Right lobe of liver (tissue), 4 donors: ENCODE results near the gene GSG1L.

Source experiments
- CTCF ChIP-seq, 4 donors: fragments of 200-600 bp in 3 of 4; fragments of 450-650 bp in 1 of 4; IDR thresholded peaks; one replicate each; pipeline versions ENCODE4 v1.5.1 to v1.8.0; 2016 to 2022; ENCODE audit warnings: antibody characterized with exemption in 4 of 4, mild to moderate bottlenecking in 2 of 4
- POLR2A ChIP-seq: fragments of 450-650 bp; IDR thresholded peaks from one replicate; pipeline ENCODE4 v1.6.1; 2017; ENCODE audit warnings: antibody characterized with exemption, mild to moderate bottlenecking
- donor health status: DM: no; HTN: no; CAD: no.
- donor health status: DM: no; HTN: no; CAD: no.
- donor health status: DM: no; HTN: yes; CAD: no.

DNA sequence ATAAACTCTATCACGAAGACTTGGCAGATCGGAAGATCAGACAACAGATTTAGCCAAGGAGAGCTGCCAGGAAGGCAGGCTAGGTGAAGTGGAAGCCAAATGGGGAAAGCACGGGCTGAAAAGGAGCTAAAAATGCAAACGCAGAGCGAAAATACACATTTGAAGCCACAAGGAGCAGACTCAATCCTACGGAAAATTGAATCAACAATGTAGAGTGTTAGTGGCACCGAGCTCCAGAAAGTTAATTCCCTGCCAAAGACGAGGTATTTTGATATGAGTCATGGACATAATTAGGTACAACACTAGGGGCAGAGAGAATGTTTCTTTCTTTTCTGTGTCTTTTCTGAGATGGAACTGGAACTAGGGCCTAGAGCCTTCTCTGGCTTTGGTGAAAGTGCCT is 20.7 kb downstream of the GSG1L start:
- no peak for TF ChIP-seq POLR2A
- TF ChIP-seq CTCF (IDR thresholded peaks at IDR 0.05) = no peak
